Dendritic cell treated with granulocyte-macrophage colony-stimulating factor and Interleukin-4, amounts not matched to agents 40 ng/mL and 50 ng/mL, for 4 days (primary cell): Measurements from ENCODE around the gene FBXW9.
A peak's percentile ranks its signal among the peaks of the same experiment; 100 is the strongest.
"Not testable (repeated sequence)": the region's sequence is repeated elsewhere in the genome, so short reads cannot be mapped to it uniquely, and the experiment has no call there.

Experiments
- H3K27ac Mint-ChIP-seq: one replicate; pipeline ENCODE4 v1.8.0; 2022; ENCODE audit warnings: mild to moderate bottlenecking, mixed read lengths
- H3K27me3 Mint-ChIP-seq: one replicate; pipeline ENCODE4 v1.8.0; 2022; ENCODE audit warnings: mild to moderate bottlenecking, mixed read lengths
- H3K36me3 Mint-ChIP-seq: one replicate; pipeline ENCODE4 v1.8.0; 2022; ENCODE audit warnings: low read depth, mixed read lengths
- H3K4me1 Mint-ChIP-seq: one replicate; pipeline ENCODE4 v1.8.0; 2022; ENCODE audit warnings: low read depth, mixed read lengths
- H3K4me3 Mint-ChIP-seq: one replicate; pipeline ENCODE4 v1.8.0; 2022; ENCODE audit warnings: mild to moderate bottlenecking, moderate library complexity, mixed read lengths
- H3K9me3 Mint-ChIP-seq: one replicate; pipeline ENCODE4 v1.8.0; 2022; ENCODE audit warnings: mixed read lengths
- intact Hi-C: fragments of 100-400 bp; cut with micrococcal nuclease; formaldehyde crosslinking; loops from one replicate; pipeline ENCODE4 v1.15.0; 2022

FBXW9 gene

DNA sequence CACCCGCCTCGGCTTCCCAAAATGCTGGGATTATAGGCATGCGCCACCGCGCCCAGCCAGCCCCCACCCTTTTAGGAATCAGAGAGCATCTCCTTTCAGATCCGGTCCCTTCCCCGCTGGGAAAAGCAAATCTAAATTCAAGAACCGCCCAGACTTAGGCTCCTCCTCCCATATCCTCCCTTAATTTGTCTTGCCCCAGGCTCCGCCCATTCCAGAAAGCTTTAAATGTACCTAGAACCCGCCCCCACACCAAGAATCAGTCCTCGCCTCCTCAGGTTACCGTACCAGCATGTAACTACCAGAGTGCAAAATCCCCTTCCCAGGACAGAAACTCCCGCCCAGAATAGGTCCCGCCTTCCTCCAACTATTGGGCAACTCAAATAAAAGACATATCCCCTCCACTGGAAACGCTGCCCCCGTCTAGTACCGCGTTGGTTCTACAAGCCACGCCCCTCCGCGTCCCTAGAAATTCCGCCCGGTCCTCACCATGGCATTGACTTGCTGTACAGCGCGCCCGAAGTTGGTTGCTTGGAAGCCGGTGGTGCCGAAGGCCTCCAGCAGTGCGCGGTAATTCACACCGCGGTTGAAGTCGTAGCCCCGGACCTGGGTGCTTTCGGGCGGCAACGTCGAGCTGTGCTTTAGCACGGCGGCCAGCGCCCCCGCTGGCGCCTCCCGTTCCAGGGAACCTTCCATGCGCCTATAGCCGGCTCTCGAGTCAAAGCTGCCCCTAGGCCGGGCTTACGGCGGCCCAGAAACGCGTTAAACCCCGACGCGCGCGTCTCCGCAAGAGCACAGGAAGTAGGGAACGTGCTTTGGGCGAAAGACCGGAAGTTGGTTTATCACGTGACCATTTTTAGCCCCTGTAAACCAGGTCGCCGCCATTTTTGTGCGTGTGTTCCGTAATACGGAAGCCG, 15.1 kb downstream of the FBXW9 start, which contains the start of gene DHPS:
DHPS (minus strand) TSS at position 807 of the 914 bp plus-strand sequence; CDS start at position 693, 114 bp downstream.
- Mint-ChIP-seq H3K4me1 (peaks cover 29% of the 10 kb centered on the region), H3K9me3 (no peaks in the 10 kb centered on the region), H3K4me3 (peak within 1 kb of the TSS; percentile 91), H3K27me3 (no peaks in the 10 kb centered on the region), H3K27ac (peak within 1 kb of the TSS; percentile 94), H3K36me3 (peaks cover 51% of the 10 kb centered on the region)
- intact Hi-C loops, result loop anchor here (1.0 kb wide), 1 partner anchor 12 kb away; a partner anchor contains a TSS

DNA sequence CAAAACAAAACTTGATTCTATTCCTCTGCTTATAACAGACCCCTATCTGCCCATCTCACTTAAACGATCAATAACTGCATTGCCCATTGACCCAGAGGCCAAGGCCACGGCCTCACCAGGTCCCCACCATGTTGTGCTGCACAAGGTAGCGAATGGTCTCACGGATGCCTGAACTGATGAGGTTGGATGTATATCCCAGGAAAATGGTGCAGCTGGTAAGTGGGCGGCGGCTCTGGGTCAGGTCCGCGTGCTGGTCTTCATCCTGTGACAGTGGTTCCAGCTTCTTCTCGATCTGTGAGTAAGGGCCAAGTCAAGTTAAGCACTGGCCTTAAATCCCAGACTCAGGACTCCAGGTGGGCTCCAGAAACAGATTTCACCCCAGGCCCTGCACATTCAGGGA, 16.4 kb downstream of the FBXW9 start:
- H3K27ac Mint-ChIP-seq, result no peak overlapping the region
- no peaks in the 10 kb centered on the region for H3K27me3 Mint-ChIP-seq
- peak overlapping the region; percentile 27 for H3K4me3 Mint-ChIP-seq
- intact Hi-C loops, result no loop called here
- peaks cover 64% of the 10 kb centered on the region for H3K36me3 Mint-ChIP-seq
- H3K9me3 Mint-ChIP-seq, result no peaks in the 10 kb centered on the region
- peaks cover 33% of the 10 kb centered on the region for H3K4me1 Mint-ChIP-seq

DNA sequence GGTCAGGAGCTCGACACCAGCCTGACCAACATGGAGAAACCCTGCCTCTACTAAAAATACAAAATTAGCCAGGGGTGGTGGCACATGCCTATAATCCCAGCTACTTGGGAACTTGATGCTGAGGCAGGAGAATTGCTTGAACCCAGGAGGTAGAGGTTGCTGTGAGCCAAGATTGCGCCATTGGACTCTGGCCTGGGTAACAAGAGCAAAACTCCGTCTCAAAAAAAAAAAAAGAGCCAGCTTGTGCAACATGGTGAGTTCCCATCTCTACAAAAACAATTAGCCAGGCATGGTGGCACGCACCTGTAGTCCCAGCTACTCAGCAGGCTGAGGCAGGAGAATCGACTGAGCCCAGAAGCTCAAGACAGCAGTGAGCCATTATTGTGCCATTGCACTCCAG, 18.4 kb downstream of the FBXW9 start:
- H3K27ac Mint-ChIP-seq, H3K27me3 Mint-ChIP-seq, H3K4me3 Mint-ChIP-seq, H3K9me3 Mint-ChIP-seq: not testable (repeated sequence)
- H3K36me3 Mint-ChIP-seq, result peaks cover 84% of the 10 kb centered on the region
- intact Hi-C loops, result loop anchor here (10.0 kb wide), 1 partner anchor 793 kb away; the partner anchor contains the start of gene ZNF69
- H3K4me1 Mint-ChIP-seq, result peaks cover 48% of the 10 kb centered on the region

DNA sequence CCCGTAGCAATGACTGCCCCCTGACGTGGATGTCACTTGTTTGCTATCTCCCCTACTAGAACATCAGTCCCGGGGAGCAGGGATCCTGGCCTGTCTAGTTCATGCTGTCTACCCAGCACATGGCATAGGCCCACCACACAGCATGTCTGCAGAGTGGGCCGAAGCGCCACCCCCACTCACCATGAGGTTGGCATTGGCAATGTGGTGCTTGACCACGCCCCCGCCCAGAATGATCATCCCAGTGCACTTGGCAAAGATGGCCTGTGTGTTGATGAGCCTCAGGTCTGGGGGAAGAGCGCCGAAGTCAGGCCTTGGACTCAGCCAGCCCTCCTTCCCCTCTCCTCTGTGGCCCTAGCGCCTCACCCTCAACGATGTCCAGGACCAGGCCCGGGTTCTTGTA, 19.5 kb downstream of the FBXW9 start:
- Mint-ChIP-seq H3K27me3 (no peaks in the 10 kb centered on the region), H3K9me3 (no peaks in the 10 kb centered on the region), H3K27ac (no peak overlapping the region), H3K36me3 (peaks cover 95% of the 10 kb centered on the region), H3K4me3 (no peak overlapping the region), H3K4me1 (peaks cover 56% of the 10 kb centered on the region)
- intact Hi-C loops, result loop anchor here (10.0 kb wide), 1 partner anchor 792 kb away; the partner anchor contains the start of gene ZNF69

DNA sequence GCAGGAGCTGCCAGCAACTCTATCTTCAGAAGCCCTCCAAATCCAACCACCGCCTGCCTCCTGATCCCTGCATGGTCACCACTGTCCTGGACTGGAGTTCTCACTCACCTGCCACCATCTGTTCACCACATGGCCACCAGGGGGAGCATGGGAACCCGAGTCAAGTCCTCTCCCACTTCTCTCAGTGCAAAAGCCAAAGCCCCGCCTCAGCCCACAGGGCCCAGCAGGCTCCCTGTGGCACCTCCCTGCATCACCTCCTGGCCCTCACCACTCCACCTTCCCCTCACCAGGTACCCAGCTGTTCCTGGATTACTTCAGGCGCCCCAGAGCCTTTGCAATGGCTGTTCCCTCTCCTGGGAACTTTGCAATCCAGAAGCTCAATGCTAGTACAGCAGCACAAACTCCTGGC, 20.0 kb downstream of the FBXW9 start:
- Mint-ChIP-seq H3K27me3 (no peaks in the 10 kb centered on the region), H3K27ac (no peak overlapping the region), H3K36me3 (peaks cover 96% of the 10 kb centered on the region), H3K4me1 (peaks cover 60% of the 10 kb centered on the region), H3K9me3 (no peaks in the 10 kb centered on the region), H3K4me3 (no peak overlapping the region)
- intact Hi-C loops, result loop anchor here (10.0 kb wide), 1 partner anchor 792 kb away; the partner anchor contains the start of gene ZNF69

DNA sequence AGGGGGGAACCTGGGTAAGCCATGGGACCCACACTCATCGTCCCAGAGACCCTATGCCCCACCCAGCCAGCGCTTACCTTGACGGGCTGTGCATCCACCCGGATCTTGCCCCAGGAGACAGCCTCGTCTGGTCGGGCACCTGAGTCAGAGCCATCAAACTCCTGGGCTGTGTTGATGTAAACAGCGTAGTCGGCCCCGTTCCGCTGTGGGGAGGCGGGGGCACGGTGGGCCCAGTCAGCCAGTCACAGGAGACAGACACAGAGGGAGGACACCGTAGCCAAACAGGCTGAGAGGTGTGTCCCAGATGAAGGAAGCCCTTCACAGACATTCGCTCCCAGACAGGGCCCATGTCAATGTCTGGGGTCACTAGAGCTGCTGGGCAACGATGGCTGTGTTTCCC, 20.5 kb downstream of the FBXW9 start:
- intact Hi-C loops, result loop anchor here (10.0 kb wide), 1 partner anchor 791 kb away; the partner anchor contains the start of gene ZNF69
- no peaks in the 10 kb centered on the region for H3K9me3 Mint-ChIP-seq
- no peak overlapping the region for H3K4me3 Mint-ChIP-seq
- peaks cover 93% of the 10 kb centered on the region for H3K36me3 Mint-ChIP-seq
- H3K27me3 Mint-ChIP-seq, result no peaks in the 10 kb centered on the region
- no peak overlapping the region for H3K27ac Mint-ChIP-seq
- peaks cover 57% of the 10 kb centered on the region for H3K4me1 Mint-ChIP-seq

DNA sequence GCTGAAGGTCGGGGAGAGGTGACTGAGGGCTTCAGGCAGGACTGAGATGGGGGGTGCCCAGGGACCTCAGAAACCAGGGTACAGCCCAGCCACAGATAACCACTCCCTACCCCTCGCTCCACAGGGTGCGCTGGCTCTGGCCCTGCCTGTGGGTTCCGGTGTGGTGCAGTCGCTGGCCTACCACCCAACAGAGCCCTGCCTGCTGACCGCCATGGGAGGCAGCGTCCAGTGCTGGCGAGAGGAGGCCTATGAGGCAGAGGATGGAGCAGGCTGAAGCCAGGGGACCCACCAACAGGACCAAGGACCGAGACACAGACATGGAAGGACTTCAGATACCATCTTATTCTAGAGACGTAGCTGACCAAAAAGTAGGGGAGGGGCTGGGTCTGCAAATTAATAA, 21.0 kb downstream of the FBXW9 start:
- H3K27ac Mint-ChIP-seq, result no peak overlapping the region
- H3K36me3 Mint-ChIP-seq, result peaks cover 95% of the 10 kb centered on the region
- no peaks in the 10 kb centered on the region for H3K9me3 Mint-ChIP-seq
- no peaks in the 10 kb centered on the region for H3K27me3 Mint-ChIP-seq
- no peak overlapping the region for H3K4me3 Mint-ChIP-seq
- intact Hi-C loops, result loop anchor here (10.0 kb wide), 1 partner anchor 791 kb away; the partner anchor contains the start of gene ZNF69
- H3K4me1 Mint-ChIP-seq, result peaks cover 59% of the 10 kb centered on the region

DNA sequence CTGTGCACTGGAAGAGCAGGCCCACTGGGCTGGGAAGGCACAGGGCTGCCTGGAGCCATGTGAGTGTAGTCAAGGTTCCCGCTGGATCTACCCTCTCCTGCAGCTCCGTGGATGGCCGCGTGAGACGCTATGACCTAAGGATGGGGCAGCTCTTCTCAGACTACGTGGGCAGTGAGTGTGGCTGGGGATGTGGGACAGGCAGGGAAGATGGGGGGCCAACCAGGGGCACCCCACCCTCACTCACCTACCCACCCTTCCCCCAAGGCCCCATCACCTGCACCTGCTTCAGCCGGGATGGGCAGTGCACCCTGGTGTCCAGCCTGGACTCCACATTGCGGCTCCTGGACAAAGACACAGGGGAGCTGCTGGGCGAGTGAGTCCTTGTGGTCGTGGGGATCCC, 23.7 kb downstream of the FBXW9 start:
- peaks cover 96% of the 10 kb centered on the region for H3K36me3 Mint-ChIP-seq
- H3K9me3 Mint-ChIP-seq, result no peaks in the 10 kb centered on the region
- no peak overlapping the region for H3K27ac Mint-ChIP-seq
- peaks cover 69% of the 10 kb centered on the region for H3K4me1 Mint-ChIP-seq
- H3K4me3 Mint-ChIP-seq, result no peak overlapping the region
- no peaks in the 10 kb centered on the region for H3K27me3 Mint-ChIP-seq
- intact Hi-C loops, result loop anchor here (1.0 to 10.0 kb wide), 3 partner anchors 32 to 788 kb away; partner anchors contain the start of gene ZNF69

DNA sequence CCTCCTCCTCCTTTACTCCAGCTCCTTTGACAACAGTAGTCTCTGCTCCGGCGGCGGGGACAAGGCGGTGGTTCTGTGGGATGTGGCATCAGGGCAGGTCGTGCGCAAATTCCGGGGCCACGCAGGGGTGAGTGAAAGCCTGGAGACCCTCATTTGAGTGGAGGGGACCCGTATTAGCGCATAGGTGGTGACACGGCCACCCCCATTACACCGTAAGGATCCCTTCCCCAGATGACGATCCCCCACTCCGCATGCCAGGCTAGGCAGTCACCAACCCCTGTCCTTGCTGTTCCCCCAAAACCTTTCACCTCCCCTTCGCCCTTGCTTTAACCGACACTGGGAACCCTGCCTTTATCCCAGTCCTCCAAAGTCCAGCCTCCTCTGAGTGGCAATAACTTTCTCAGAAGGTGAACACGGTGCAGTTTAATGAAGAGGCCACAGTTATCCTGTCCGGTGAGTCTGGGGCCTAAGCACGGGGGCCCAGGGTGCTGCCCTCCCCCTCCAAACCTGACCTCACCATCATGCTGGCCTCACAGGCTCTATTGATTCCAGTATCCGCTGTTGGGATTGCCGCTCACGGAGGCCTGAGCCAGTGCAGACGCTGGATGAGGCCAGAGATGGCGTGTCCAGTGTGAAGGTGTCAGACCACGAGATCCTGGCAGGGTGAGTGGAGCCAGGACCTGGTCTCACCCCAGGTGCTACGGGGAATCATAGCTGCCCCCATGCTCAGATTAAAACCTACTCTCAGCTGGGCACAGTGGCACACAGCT, 26.1 kb downstream of the FBXW9 start:
- H3K36me3 Mint-ChIP-seq, result peaks cover 89% of the 10 kb centered on the region
- no peaks in the 10 kb centered on the region for H3K27me3 Mint-ChIP-seq
- peaks cover 73% of the 10 kb centered on the region for H3K4me1 Mint-ChIP-seq
- intact Hi-C loops, result loop anchor here (10.0 kb wide), 1 partner anchor 786 kb away; the partner anchor contains the start of gene ZNF69
- peak overlapping the region; percentile 99 for H3K27ac Mint-ChIP-seq
- H3K4me3 Mint-ChIP-seq, result peak overlapping the region; percentile 94
- H3K9me3 Mint-ChIP-seq, result no peaks in the 10 kb centered on the region

DNA sequence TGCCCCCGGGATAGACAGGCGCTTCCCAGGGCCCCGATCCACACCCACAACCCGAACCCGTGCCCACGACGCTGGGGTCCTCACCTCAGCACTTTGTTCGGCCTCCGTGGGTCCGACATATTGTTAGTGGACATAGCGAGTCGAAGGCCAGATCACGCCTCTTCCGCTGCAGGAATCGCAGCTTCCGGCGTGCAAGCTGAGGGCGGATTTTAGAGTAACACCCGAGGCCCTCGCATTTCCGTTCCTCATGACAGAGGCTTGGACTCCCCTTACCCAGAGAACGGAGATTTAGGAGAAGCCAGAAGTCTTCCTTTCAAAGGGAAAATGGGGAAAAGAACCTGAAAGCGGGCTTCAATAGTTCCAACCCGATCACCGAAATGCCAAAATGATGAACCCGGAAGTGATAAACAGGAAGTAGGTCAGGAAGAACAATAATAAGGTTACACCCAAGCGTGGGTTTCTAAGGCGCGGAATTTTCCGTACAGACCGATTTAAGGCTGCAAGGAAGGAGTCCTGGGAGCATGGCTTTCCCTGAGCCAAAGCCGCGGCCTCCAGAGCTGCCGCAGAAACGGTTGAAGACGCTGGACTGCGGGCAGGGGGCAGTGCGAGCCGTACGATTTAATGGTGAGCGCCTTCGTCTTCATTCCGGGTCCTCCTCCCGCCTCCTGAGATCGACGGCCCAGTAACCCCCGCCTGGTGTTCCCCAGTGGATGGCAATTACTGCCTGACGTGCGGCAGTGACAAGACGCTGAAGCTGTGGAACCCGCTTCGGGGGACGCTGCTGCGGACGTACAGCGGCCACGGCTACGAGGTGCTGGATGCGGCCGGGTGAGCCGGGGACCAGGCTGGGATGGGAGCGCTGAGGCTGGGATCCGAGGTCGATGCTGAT, 26.9 kb downstream of the FBXW9 start:
- Mint-ChIP-seq H3K4me3 (peak overlapping the region; percentile 94), H3K9me3 (no peaks in the 10 kb centered on the region), H3K4me1 (peaks cover 73% of the 10 kb centered on the region), H3K36me3 (peaks cover 89% of the 10 kb centered on the region), H3K27ac (peak overlapping the region; percentile 99), H3K27me3 (no peaks in the 10 kb centered on the region)
- intact Hi-C loops, result loop anchor here (1.0 to 10.0 kb wide), 3 partner anchors 12 to 785 kb away; partner anchors contain the start of genes DHPS, ZNF490, ZNF69 and ZNF791

DNA sequence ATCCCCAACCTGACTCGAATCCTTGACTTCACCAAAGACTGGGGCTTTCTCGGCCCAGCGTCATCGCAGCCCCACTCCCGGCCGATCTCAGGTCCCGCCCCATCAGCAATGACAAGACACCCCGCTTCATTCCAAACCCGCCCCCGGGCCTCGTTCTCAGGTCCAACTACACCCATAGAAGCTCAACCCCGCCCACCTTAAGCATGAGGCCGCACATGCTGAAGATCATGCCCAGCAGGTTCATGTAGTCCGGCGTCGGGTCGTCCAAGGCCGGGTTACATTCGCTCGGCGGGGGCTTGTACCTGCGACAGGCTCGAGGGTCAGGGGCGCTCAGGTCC, 27.5 kb downstream of the FBXW9 start:
- Mint-ChIP-seq H3K4me1 (peaks cover 73% of the 10 kb centered on the region), H3K4me3 (peak overlapping the region; percentile 94), H3K27ac (peak overlapping the region; percentile 99), H3K27me3 (no peaks in the 10 kb centered on the region), H3K9me3 (no peaks in the 10 kb centered on the region), H3K36me3 (peaks cover 89% of the 10 kb centered on the region)
- intact Hi-C loops, result loop anchor here (1.0 to 5.0 kb wide), 2 partner anchors 12 to 57 kb away; partner anchors contain the start of genes DHPS, ZNF490 and ZNF791

DNA sequence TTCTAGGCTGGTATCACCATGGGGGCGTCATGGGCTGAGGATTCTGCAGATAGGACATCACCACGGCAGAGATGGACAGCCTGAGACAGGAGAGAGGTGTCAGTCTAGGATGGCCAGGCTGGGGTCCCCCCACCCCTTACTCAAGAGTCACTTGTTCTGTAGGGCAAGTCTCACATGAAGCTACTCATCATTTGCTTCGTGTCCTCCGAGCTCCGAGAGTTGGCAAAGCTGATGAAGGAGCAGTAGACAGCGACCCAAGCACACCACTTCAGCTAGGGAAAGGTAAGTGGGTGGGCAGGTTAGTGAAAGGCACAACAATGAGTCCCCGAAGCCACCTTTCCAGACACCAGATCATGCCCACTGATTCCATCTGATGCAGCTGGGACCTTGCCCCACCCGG, 28.1 kb downstream of the FBXW9 start:
- peaks cover 72% of the 10 kb centered on the region for H3K4me1 Mint-ChIP-seq
- peak overlapping the region; percentile 94 for H3K4me3 Mint-ChIP-seq
- peak overlapping the region; percentile 99 for H3K27ac Mint-ChIP-seq
- peaks cover 89% of the 10 kb centered on the region for H3K36me3 Mint-ChIP-seq
- H3K27me3 Mint-ChIP-seq, result no peaks in the 10 kb centered on the region
- no peaks in the 10 kb centered on the region for H3K9me3 Mint-ChIP-seq
- intact Hi-C loops, result loop anchor here (5.0 kb wide), 1 partner anchor 56 kb away; the partner anchor contains the start of genes ZNF490 and ZNF791
